ENCODE results near the gene NCDN. TPM values are rescaled to one million over a fixed set of nuclear protein-coding genes. Genes with fewer than 3 reads are reported as not detected.

NCDN gene
- total and polyA plus RNA-seq, 2 of the 8 experiments (the other 6 are each of a cell fraction or from before 2014, with no cell fraction given) = 26.2 to 35.4 TPM

- peak overlapping the region; percentile 84 to 88; a peak in 3 of 4 replicates for H3K4me2 ChIP-seq (ENCODE audit: insufficient read depth in 1 of 2, low read depth in 2 of 2, low read length in 2 of 2)
- peak in 1 of 2 experiments; percentile 73 for DNase-seq (ENCODE audit: low read depth in 1 of 2, low spot score in 2 of 2)
- no peak for FAIRE-seq
- no peak for TF ChIP-seq NANOG (IDR thresholded peaks at IDR 0.05; ENCODE audit: insufficient read depth, low read depth, low read length, poor library complexity, severe bottlenecking)
- TF ChIP-seq POLR2AphosphoS5 (IDR thresholded peaks at IDR 0.05; ENCODE audit: low read depth, low read length) = no peak
- TF ChIP-seq GABPA (IDR thresholded peaks at IDR 0.05; ENCODE audit: borderline replicate concordance, insufficient read depth, low read length) = no peak
- TF ChIP-seq CTBP2 (IDR thresholded peaks at IDR 0.05; ENCODE audit: borderline replicate concordance, insufficient read depth, insufficient read length, low read length) = no peak
- peak; percentile 51; the same call in 1 of the 2 replicates for TF ChIP-seq SUZ12 (IDR thresholded peaks at IDR 0.05; ENCODE audit: low read length)
- no peak for TF ChIP-seq BACH1 (IDR thresholded peaks at IDR 0.05; ENCODE audit: low read length)
- TF ChIP-seq EZH2 (IDR thresholded peaks at IDR 0.05; ENCODE audit: low read depth, low read length, severe bottlenecking) = peak; percentile 90
- no peak for TF ChIP-seq SIX5 (IDR thresholded peaks at IDR 0.05; ENCODE audit: low read depth, low read length)
- TF ChIP-seq TAF1 (IDR thresholded peaks at IDR 0.05; ENCODE audit: low read depth, low read length) = 0 out of 2 replicates have a peak, but pooled peaks have one; percentile 3
- no peak for TF ChIP-seq SP4 (IDR thresholded peaks at IDR 0.05; ENCODE audit: low read length)
- TF ChIP-seq SIN3A (conservative IDR thresholded peaks at IDR 0.05 in 1 of 2, IDR thresholded peaks at IDR 0.05 in 1 of 2; ENCODE audit: low read depth in 1 of 2, low read length in 2 of 2) = no peak
- TF ChIP-seq RAD21 (IDR thresholded peaks at IDR 0.05 in 1 of 2, conservative IDR thresholded peaks at IDR 0.05 in 1 of 2; ENCODE audit: low read depth in 2 of 2, low read length in 2 of 2) = no peak
Measured at GRCh38 chr1:35574125-35574654, 16.6 kb downstream of the NCDN start.

More at GRCh38 chr1:35574125-35574654, 16.6 kb downstream of the NCDN start:
- no peak overlapping the region for H3K14ac ChIP-seq (ENCODE audit: insufficient read length)
- POLR2A ChIA-PET (ENCODE audit: partially characterized antibody) = interaction anchor here (0.7 to 2.2 kb wide), 5 partner anchors 9 to 195 kb away, joined by 3 to 10 read pairs (median 4); partner anchors contain the start of gene CLSPN
- H2BK15ac ChIP-seq (ENCODE audit: low read length) = no peak overlapping the region
- H3K4ac ChIP-seq (replicated peaks; ENCODE audit: insufficient read length, low read depth, low read length) = no peak overlapping the region
- peaks cover 0 to 20% of the 10 kb centered on the region in 2 experiments for H4K20me1 ChIP-seq (replicated peaks in 1 of 2; ENCODE audit: control insufficient read depth in 1 of 2, insufficient read depth in 2 of 2, low read length in 2 of 2)
- no peaks in the 10 kb centered on the region for H3K79me1 ChIP-seq (ENCODE audit: low read depth, low read length)
- H3K36me3 ChIP-seq (ENCODE audit: control insufficient read depth in 2 of 4, insufficient read depth in 4 of 4, low read length in 3 of 4) = peaks cover 0 to 11% (median 0%) of the 10 kb centered on the region in 4 experiments; a peak in 1 of 8 replicates
- H2BK120ac ChIP-seq (replicated peaks; ENCODE audit: low read depth, low read length) = no peak overlapping the region
- H3K27ac ChIP-seq (ENCODE audit: low read depth, low read length) = no peak overlapping the region
- H3K23ac ChIP-seq (ENCODE audit: insufficient read length) = no peak overlapping the region
- no peak overlapping the region for H2BK20ac ChIP-seq (ENCODE audit: low read length)
- no peak overlapping the region for H4K5ac ChIP-seq (ENCODE audit: insufficient read length, low read depth, low read length)
- no peak overlapping the region for H2AK5ac ChIP-seq (ENCODE audit: low read depth, low read length)
- peak overlapping the region; percentile 7 for H4K8ac ChIP-seq (ENCODE audit: extremely low read depth, insufficient read depth, low read length)
- peaks cover 7 to 20% (median 15%) of the 10 kb centered on the region in 4 experiments for H3K4me1 ChIP-seq (replicated peaks in 1 of 4; ENCODE audit: control insufficient read depth in 3 of 4, insufficient read depth in 4 of 4, low read length in 3 of 4)
- H3K18ac ChIP-seq (ENCODE audit: extremely low read depth, low read length) = no peak overlapping the region
- no peak overlapping the region for H4K91ac ChIP-seq (replicated peaks; ENCODE audit: insufficient read length, low read length)
- CTCF ChIA-PET (ENCODE audit: partially characterized antibody) = interaction anchor here (0.6 to 8.5 kb wide), 5 partner anchors 7 to 201 kb away, joined by 3 to 81 read pairs (median 4); partner anchors contain the start of gene C1orf216
- H2AFZ ChIP-seq (ENCODE audit: low read length) = no peak overlapping the region
- no peaks in the 10 kb centered on the region for H3K79me2 ChIP-seq (ENCODE audit: control insufficient read depth in 1 of 2, insufficient read depth in 2 of 2, low read length in 2 of 2)
- peak overlapping the region in 2 of 4 experiments; percentile 40 to 67; a peak in 5 of 8 replicates for H3K4me3 ChIP-seq (ENCODE audit: extremely low read depth in 1 of 4, insufficient read depth in 2 of 4, low read depth in 3 of 4, low read length in 4 of 4)
- 15% methylated on average over 46 of the region's 48 CpGs; no CpG with 5 or more reads in 1 of the 2 experiments for WGBS, 2 experiments (ENCODE audit: extremely low coverage in 1 of 2, insufficient coverage in 1 of 2, insufficient read length in 1 of 2, insufficient replicate concordance in 2 of 2, low coverage in 1 of 2, low lambda C conversion rate in 2 of 2, missing lambda C conversion rate in 1 of 2)
- no peaks in the 10 kb centered on the region for H3K9me3 ChIP-seq (ENCODE audit: insufficient read depth in 2 of 2, low read depth in 1 of 2, low read length in 1 of 2)
- H2BK12ac ChIP-seq (ENCODE audit: low read depth, low read length) = peak overlapping the region; percentile 11; the same call in 1 of the 2 replicates
- H3K56ac ChIP-seq (replicated peaks; ENCODE audit: insufficient read length, low read depth, low read length) = no peak overlapping the region
- peaks cover 69 to 95% (median 86%) of the 10 kb centered on the region in 4 experiments for H3K27me3 ChIP-seq (replicated peaks in 1 of 4; ENCODE audit: control insufficient read depth in 3 of 4, extremely low read depth in 1 of 4, insufficient read depth in 3 of 4, low read length in 3 of 4)
- H3K23me2 ChIP-seq (ENCODE audit: low read depth, low read length) = peaks cover 25% of the 10 kb centered on the region
- H3K9ac ChIP-seq (replicated peaks in 1 of 4; ENCODE audit: extremely low read depth in 1 of 4, low read depth in 3 of 4, low read length in 3 of 4) = no peak overlapping the region
- no peak overlapping the region for H2BK5ac ChIP-seq (ENCODE audit: low read depth, low read length)

Measured in H1 (cell line).